Activated CD4-positive, alpha-beta T cell treated with anti-CD3 and anti-CD28 coated beads, Interleukin-2, Interleukin-6, amounts not matched to agents 100 ng/mL and 50 ng/mL, durations not matched to agents 16 hours and 8 hours (primary cell): ENCODE measurements around the gene CDKN1C.
"Not testable (repeated sequence)": the region's sequence is repeated elsewhere in the genome, so short reads cannot be mapped to it uniquely, and the experiment has no call there.

Source experiments
- DNase-seq: peaks from one replicate; pipeline ENCODE4 v3.0.0-alpha.2; 2020

CDKN1C gene

DNA sequence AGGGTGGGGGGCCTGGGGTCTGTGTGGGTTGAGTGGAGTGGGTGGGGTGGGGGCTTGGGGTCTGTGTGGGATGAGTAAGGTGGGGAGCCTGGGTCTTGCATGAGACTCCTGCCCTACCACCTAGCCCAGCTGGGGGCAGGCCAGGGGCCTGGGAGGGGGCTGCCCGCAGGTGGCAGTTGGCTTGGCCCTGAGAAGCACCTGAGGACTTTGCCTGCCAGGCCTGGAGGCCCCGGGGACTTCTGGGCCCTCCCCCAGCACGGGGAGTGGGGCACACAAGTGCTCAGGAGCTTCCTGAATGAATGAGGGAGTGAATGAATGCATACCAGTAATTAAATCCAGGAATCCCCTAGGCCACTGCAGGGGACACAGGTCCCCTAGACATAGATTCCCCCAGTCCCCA, 37.1 kb upstream of the CDKN1C start:
- DNase-seq = no peak

DNA sequence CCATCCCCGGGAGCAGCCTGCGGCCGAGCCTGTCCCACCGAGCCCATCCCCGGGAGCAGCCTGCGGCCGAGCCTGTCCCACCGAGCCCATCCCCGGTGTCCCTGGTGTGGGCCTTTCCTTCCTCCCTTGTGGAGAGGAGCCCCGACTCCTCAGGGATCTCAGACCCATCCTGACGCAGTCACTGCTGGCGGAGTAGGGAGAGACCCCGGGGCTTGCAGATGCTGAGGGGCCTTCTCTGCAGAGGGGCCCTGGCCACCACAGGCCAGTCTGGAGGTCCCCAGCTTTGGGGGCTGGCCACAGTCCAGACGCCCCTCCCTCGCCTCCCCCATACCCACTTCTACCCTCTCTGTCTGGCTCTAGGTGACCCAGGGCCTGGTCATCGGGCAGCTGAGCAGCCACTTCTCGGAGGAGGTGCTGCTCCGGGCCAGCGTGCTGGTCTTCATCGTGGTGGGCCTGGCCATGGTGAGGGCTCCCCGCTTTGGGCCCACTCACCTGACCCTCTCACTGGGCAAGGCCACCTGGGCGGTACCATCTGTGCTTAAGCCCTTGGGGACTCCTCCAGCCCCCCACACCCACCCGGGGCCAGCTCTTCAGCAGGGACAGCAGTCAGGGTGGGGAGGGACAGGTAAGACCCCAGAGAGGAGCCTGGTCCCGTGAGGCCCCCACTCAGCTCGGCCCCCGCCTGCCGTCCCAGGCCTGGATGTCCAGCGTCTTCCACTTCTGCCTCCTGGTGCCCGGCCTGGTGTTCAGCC, 36.3 kb upstream of the CDKN1C start:
- DNase-seq = no peak

DNA sequence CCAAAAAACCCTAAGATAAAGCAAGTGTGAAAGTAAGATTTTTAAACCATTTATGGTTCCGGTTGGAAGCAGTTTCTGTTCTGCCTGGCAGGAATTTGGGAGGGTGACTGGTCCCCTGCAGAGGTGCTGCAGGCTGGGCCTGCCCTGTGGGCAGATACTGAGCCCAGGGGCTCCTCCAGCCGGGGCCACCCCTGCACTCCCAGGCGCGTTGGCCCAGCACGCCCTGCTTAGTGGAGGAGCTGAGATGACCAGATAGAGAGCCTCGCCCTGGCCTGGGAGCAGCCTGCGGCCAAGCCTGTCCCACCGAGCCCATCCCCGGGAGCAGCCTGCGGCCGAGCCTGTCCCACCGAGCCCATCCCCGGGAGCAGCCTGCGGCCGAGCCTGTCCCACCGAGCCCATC, 35.7 kb upstream of the CDKN1C start:
- no peak for DNase-seq

DNA sequence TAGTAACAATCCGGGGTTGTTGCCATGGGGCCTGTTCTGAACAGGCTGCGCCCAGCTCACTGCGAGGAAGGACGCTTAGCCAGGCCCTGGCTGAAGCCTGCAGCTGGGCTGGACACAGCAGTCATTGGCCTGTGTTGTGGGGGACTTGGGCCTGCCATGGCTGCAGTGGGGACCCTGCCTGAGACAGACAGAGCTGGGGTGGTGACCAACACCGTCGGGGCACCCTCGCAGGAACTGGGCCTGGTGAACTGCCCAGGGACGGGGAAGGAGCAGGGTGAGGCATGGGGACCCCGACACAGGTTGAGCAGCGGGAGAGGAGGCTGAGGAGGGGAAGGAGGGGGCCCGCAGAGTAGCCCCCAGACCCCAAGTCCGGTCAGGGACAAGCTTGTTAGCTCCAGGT, 34.8 kb upstream of the CDKN1C start:
- DNase-seq = no peak

DNA sequence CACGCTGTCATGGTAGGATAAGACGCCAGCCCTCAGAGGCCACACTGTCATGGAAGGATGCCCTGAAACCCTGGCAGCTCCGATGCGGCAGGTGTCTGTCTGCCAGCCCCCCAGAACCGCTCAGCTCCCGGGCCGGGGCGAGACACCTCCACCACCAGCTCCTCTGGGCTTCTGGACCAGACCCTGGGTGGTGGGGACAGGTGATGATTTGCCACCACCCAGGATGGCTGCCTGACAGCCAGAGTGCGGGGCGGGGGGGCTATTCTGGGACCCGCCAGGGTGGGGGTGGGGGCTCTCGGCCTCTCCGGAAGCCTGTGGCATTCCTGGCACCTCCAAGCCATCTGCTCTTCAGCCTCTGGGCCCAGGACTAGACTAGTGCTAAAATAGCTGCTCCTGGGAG, 34.3 kb upstream of the CDKN1C start:
- no peak for DNase-seq

DNA sequence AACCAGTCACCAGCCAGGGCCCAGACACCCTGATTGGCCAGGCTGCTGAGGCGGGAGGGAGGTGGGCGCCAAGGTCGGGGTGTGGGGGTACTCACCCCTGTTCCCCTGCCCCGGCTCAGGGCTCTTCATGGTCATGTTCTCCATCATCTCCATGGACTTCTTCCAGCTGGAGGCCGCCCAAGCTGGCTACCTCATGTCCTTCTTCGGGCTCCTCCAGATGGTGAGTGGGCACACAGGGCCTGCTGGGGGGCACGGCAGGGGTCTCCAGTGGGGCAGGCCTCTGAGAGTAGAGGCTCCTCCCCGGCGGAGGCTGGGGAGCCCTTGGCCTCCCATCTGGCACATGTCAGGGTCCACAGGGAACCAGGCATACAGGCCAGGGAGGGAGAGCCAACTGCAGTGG, 33.6 kb upstream of the CDKN1C start:
- DNase-seq = no peak

DNA sequence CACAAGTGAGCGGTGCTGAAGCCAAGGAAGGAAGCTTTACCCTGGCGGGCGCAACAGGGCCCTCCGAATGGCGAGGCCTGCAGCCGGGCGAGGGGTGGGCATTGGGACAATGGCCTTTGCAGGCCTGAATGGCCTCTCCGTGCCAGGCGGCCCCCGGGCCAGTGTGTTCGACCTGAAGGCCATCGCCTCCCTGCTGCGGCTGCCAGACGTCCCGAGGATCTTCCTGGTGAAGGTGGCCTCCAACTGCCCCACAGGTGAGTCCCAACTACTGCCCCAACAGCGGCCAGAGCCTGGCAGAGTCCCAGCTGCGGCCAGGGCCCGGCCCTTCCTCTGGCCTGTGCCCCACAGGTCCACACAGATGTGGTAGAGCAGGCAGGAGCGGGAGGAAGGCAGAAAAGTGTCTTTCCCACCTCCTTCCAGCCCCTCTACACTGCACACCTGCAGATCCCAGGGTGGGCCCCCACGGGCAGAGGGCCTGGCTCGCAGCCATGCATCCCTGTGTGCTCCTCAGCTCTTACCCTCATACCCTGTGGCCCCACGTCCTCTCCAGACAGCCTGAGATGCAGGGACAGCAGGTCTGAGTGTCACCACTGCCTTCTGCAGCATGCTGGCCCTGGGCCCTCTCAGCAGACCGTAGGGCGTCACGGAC, 32.4 kb upstream of the CDKN1C start:
- DNase-seq = no peak

DNA sequence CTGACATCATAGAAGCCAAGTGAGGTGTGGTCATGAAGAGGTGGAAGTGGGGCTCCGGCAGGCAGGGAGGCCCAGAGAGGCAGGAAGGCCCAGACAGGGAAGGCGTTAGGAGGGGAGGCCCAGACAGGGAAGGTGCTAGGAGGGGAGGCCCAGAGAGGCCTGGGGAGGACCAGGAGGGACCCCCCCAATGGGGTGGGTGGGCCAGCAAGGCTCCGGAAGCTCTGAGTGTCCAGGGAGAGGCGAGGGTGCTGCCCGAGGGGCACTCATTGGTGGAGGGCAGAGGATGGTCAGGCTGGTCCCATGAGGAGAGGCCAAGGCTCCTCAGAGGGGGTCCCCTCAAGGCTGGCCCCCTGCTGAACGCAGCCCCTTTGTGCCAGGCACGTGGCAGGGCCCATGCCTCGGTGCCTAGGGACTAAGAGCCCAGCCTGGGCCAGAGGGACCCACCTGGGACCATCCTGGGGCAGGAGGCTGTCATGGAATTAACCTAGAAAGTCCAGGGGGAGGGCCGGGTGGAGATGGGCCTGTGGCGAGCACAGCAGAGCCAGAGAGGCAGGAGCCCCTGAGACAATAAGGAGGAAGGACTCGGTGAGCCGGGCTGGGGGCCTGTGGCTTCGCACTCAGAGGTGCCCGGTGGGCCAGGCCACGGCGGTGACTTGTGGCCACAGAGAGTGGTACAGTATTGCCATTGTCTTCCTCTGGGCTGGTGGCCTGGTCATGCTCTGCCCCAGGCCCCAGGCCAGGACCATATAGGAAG, 31.5 kb upstream of the CDKN1C start:
- DNase-seq = no peak

DNA sequence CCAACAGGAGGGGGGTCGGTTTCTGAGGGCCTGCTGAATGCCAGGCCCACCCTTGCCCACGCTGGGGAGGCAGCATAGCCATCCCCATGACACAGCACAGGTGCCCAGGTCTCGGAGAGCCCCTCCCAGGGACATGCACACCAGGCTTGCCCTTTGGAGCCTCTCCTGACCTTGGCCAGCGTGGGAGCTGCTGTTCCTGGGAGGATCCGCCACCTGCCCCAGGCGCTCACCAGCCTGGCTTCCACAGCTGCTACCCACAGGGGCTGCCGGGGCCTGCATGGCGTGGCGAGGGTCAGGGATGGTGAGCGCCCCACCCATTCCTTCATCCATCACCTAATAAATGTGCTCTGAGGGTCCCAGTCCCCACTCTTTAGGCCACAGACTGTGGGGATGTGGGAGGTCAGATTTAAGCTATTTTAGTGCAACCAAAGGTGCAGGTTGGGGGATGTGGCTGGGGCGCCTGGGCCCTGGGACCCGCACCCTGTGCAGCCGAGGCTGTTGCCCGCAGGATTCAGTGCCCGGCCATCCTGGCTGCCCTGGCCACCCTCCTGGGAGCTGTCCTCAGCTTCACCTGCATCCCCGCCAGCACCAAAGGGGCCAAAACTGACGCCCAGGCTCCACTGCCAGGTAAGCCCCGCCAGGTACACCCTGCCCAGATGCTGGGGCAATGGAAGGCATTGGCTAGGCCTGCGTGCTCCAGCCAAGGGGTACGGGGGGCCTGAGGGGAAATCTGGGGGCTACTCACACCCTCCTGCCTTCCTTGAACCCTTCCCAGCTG, 30.7 kb upstream of the CDKN1C start:
- DNase-seq = no peak

DNA sequence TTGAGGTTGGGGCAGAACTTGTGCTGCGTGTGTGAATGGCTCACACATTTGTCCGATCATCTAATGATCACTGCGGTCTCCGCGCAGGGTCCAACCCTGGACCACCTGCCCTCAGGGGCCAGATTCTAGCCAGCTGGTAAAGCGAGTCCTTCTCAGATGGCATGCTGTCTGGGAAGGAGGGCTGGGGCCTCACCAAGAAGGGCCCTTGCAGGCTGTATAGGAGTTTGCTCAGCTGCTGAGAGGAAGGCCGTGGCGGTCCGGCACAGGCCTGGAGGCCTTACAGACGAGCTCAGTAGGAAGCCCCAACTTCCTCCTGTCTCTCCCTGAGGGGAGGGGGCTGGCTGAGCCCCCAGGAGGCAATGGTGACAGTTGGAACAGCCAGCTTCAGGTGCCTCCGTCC, 29.9 kb upstream of the CDKN1C start:
- no peak for DNase-seq

DNA sequence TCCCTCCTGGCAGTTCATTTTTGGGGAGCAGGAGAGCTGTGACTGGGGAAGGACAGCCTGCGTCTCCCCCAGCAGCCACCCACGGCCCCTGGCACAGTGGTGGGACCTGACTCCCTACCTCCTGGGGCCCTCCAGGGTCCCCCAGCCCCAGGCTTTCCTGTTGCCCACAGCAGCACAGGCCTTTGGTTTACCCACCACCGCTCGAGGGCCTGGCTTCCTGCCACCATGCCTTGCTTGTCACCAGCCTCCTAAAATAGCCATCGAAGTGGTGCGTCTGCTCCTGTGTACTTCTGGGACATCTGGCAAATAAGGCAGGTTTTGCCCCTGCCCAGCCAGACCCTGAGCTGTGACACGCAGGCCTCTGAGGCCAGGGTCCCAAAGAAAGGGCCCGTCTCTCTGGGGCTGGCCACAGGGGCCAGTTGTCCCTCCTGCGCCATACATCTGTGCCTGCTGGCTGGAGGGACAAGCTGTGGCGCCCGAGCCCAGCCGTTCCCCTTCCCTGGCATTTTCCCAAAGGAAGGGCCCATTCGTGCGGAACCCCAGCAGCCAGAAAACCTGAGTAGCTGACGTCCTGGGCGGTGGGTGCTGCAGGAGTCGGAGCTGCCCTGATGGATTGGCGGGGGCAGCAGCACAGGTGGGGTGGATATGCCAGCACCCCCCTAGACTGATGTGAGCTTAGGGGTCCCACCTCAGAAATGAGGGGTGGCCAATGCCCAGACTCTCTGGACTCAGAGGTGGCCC, 29.1 kb upstream of the CDKN1C start:
- no peak for DNase-seq

DNA sequence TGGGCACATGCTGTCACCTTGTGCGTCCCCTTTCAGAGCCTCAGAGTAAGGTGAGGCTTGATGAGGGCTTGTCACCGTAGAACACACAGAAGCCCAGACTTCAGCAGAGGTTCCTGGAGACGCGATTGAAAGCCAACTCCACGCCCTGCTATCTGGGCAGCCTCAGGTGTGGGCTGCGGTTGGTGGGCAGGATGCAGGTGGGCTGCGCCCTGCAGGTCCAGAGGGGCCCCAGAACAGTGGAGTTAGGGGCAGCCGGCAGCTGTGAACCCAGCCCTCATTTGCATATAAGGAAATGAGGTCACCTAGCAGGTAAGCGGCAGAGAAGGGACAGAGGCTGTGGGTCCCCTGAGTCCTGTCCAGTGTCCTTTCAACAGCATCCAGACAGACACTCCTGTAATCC, 28.2 kb upstream of the CDKN1C start:
- no peak for DNase-seq

DNA sequence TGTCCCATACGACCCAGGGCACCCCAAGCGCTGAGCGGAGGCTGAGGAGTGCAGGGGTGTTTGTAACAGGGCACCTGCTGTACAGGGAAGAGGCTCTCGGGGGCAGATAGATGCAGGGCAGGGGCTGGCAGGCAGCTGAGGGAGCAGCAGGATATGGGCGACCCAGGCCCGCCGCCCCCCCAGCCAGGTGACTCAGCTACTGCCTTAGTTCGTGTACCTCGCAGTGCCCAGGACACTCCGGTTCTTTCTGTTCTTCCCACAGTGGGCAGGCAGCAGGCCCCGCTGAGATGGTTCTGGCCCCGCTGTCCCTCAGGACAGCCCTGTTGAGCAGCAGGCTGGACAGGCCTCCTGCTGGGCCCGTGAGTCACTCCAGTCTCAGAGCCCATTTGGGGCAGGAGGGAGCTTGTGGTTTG, 27.4 kb upstream of the CDKN1C start:
- no peak for DNase-seq

DNA sequence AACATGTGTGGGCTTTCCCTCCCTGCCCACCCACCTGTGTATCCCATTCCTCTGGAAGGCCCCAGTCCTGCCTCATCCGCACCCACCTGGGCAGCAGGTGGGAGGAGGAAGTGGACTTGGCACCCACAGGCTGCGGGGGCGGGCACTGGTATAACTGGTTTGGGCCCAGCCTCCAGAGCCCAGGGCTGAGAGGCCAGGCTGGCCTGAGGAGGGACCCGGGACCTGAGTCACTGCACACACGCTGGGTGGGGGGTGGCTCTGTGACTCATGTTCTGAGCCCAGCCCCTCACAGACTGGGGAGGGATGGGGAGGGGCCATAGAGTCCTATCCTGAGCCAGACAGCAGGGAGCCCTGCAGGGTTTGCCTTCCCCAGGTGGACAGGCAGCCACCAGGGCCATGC, 26.9 kb upstream of the CDKN1C start:
- no peak for DNase-seq

DNA sequence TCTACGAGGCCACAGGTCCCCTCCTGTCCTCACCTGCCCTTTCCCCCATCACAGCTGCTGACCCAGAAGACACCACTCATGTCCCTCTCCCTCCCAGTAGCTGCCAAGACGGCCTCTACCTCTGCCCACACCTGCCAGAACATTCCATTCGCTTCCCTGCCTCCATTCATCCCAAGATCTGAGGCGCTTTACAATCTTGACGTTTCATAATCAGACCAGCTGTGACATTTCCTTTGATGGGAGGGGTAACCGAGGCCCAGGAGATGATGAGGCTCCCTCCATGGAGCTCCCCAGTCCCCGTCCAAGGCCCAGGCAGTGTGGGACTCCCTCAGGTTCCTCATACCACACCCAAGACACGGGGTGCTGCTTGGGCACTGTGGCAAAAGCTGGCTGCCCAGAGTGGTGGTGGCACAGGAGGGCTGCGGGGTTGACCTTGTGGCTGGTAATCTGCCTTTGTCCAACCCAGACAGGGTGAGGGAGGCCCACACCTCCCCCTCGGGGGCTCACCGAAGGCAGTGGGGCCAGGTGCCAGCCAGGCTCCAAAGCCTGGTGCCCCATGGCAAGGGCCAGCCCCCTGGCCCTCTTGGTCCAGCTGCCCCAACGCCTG, 26.3 kb upstream of the CDKN1C start:
- no peak for DNase-seq

DNA sequence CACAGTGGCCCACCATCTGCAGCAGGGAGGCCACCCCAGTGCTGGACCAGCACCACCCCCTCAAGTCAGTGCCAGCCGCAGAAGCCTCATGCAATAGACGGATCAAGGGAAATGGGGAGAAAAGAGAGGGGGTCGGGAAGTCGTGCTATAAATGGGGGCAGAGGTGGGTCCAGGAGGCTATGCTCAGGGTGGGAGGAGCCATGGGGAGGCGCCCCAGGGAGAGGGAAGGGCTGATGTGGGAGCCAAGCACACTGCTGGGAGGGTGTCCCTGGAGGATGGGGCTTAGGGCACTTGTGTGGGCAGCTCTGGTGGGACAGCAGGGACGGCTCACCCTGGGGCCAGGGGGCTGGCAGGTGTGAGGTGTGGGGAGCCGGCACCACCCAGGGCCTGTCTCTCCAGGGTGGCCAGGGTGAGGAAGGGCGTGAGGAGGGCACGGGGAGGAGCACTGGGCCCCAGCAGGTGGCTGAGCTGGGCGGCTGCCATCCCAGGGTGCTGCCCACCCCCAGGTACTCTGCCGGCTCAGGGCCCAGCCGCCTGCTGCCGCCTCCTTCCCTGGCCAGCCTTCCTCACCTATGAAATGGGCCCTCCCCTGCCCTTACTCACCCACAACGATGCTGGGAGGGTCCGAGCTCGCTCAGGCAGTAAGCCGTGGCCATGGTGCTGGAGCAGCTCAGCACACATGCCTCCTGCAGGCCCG, 25.7 kb upstream of the CDKN1C start:
- no peak for DNase-seq

DNA sequence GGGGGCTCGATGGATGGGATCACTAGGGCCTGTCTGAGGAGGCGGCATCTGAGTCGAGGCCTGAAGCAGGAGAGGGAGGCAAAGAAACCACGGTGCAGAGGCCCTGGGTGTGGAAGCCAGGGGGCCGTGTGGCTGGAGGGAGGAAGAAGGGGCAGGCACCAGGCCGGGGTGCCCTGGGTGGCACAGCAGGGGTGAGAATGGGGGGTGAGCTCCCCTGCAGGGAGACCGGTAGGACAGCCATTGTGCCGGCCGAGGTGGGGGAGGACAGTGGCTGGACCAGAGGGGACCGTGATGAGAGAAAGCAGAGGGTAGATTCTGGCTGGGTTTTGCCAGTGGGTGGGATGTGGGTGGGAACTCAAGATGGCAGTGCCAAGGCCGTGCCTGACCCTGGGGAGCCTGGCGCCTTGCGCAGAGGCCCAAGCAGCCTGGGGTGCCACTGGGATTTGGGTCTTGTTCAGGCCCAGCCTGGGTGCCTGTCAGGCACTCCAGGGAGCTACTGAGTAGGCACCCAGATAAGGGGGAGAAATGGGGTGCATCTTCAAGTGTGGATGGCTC, 24.9 kb upstream of the CDKN1C start:
- DNase-seq = no peak

DNA sequence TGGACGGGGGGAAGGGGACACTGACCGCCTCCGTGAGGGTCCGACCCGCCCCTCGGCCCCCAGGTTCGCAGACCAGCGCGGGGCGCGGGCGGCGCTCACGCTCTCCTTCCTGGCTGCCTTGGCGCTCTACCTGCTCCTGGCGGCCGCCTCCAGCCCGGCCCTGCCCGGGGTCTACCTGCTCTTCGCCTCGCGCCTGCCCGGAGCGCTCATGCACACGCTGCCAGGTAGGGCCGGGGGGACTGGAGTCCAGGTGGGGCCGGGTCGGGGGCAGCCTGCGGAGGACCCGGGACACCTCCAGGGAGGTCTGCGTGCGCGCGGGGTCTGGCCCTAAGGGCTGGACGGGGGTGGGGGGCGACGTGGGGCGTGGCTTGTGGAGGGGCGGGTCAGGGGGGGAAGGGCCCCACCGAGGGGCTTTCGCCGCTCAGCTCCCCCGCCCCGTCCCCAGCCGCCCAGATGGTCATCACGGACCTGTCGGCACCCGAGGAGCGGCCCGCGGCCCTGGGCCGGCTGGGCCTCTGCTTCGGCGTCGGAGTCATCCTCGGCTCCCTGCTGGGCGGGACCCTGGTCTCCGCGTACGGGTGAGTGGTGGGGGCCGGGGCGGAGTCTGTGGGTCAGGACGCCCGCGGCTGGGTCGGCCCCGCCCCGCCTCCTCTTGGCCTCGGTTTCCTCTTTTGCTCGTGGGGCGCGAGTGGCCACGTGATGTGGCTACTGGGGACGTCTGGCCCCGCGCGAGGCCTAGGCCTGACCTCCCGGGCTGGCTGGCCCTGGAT, 23.7 kb upstream of the CDKN1C start:
- no peak for DNase-seq

DNA sequence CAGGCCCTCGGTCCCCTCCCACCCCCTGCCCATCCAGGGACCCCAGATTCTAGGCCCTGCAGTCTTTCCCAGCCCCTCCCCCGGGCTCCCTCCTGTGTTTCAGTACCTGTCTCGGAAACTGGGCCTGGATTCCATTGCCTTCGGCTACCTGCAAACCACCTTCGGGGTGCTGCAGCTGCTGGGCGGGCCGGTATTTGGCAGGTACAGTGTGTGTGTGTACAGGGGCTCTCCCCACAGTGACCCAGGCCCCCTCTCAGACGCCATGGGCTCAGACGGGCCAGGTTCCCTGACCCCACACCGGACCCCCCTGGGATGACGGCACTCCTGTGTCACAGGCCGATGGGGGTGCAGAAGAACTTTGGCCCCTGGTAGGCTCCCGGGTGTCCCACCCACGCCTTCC, 22.6 kb upstream of the CDKN1C start:
- no peak for DNase-seq

DNA sequence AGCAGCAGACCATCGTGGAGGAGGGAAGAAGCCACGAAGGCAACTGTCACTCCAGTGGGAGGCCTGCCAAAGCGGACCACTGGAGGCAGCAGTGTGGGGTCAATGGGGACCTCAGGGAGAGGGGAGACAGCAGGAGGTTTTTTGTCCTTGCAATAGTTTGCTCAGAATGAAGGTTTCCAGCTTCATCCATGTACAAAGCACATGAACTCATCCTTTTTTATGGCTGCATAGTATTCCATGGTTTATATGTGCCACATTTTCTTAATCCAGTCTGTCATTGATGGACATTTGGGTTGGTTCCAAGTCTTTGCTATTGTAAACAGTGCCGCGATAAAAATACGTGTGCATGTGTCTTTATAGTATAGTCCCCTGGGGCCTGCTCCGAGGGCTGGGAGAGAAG, 19.7 kb upstream of the CDKN1C start:
- DNase-seq = not testable (repeated sequence)
